Muscle of back (tissue), 11 donors: Measurements from ENCODE around the gene PLEKHG4. TPM values are rescaled to one million over a fixed set of nuclear protein-coding genes. Genes with fewer than 3 reads are reported as not detected.

ENCODE experiments used
- DNase-seq, 3 donors: peaks; one replicate each; pipeline versions ENCODE4 v3.0.0 to v3.0.0-alpha.2; 2013
- polyA plus RNA-seq, 10 donors: library from polyadenylated mRNA; unstranded; fragments of 120-200 nt; gene quantifications; one replicate each; pipeline ENCODE4 v1.2.1, GENCODE V29; 2013; ENCODE audit not compliant: insufficient read length in 10 of 10

PLEKHG4 gene
- polyA plus RNA-seq, 10 donors, result 4.3 to 13.5 (median 7.5) TPM

DNA sequence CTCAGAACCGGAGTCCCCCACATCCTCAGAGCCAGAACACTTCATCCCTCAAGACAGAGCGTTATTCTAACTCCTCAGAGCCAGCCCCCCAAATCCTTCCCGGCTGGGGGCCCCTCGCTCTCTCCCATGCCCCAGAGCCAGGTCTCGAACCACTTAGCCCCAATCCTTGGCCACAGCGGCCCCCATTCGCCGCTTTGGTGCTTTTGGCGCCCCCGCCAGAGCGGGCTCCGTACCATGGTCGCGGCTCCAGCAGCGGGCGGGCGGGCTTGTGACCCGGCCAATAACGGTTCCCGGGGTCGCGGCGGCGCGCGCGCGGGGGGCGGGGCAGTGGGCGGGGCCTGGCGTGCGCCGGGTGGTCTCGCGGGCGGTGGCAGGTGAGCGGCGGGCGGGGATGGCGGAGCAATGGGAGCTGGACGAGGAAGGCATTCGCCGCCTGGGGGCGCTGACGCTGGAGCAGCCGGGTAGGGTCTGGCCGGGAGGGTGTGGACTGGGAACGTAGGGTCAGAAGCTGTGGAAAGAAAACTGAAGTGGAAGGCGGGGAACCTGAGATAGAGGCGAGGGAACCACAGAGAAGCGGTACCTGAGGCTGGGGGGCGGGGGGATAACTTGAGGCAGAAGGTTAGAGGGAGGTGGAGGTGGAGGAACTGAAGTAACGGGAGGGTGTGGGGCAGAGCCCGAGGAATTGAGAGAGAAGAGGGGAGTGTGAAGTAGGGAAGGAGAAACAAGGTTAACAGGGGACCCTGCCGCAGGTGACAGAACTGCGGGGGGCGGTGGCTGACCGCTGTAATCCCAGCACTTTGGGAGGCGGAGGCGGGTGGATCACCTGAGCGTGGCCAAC lies 47.4 kb downstream of the PLEKHG4 start, which contains the start of the genes KCTD19 and LRRC36:
Gene KCTD19 (minus strand): TSS at position 270 of the 838 bp plus-strand sequence. CDS start 34 bp downstream, at position 236.
Gene LRRC36 (plus strand): TSS at position 344 of the 838 bp plus-strand sequence. CDS start 48 bp downstream, at position 392.
- DNase-seq, result peak in 2 of 3 donors; percentile 37 to 57

DNA sequence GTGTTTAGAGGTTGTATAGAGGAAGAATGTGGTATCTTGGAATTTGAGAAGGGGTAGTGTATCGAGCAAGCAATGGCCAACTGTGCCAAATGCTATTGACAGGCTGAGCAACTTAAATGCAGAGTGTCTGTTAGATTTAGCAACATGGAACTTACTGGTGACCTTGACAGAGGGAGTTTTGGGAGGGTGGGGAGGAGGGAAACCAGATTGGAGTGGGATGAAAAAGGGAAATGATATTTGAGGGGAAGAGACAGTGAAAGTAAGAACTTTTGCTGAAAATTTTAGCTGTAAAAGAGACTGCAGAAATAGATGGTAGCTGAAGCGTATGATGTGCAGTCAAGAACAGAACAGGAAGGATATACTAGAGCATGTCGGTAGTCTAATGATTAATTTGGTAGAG lies 48.4 kb downstream of the PLEKHG4 start:
- no peak for DNase-seq

DNA sequence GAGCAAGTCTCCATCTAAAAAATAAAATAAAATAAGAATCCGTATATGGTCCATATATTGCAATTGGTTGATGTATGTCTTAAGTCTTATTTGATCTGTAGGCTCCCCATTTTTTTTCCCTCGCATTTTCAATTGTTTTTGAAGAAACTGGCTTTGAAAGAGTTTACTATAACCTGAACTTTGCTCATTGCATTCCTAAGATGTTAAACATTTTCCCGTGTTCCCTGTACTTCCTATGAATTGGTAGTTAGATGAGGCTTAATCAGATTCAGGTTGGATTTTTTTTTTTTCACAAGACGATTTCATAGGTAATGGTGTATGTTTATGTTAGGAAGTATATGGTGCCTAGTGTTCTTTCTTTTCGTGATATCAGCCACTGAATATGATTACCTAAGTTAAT lies 50.6 kb downstream of the PLEKHG4 start:
- DNase-seq, result no peak

DNA sequence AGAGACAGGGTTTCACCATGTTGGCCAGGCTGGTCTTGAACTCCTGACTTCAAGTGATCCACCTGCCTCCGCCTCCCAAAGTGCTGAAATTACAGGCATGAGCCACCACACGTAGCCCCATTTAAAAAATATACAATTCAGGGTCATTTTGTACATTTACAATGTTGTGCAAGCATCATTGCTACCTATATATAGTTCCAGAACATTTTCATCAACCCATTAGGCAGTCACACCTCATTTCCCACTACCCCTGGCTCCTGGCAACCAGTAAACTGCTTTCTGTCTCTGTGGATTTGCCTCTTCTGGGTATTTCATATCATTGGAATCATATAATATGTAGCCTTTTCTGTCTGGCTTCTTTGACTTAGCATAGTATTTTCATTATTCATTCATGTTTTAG lies 54.0 kb downstream of the PLEKHG4 start:
- no peak for DNase-seq

DNA sequence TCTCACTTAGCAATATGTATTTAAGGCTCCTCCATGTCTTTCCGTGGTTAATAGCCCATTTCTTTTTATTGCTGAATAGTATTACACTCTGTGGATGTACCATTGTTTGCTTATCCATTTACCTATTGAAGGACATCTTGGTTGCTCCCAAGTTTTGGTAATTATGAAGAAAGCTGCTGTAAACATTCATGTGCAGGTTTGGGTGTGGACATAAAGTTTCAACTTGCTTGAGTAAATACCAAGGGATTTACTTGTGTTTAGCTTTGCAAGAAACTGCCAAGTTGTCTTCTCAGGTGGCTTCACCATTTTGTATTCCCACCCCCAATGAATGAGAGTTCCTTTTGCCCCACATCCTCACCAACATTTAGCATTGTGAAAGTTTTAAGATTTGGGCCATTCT lies 56.8 kb downstream of the PLEKHG4 start:
- no peak for DNase-seq

DNA sequence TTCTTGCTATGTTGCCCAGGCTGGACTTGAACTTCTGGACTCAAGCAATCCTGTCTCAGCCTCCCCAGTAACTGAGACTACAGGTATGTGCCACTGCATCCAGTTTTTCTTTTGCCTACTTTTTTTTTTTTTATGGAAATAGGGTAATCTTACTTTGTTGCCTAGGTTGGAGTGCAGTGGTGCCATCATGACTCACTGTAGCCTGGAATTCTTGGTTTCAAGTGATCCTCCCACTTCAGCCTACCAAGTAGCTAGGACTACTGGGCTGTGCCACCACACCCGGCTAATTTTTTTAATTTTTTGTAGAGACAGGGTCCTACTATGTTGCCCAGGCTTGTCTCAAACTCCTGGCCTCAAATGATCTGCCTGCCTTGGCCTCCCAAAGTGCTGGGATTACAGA lies 57.3 kb downstream of the PLEKHG4 start:
- no peak for DNase-seq

Other genes with a start within 250 kb of the PLEKHG4 start
- 10 to 100 TPM; 15.6 to 20.5 (median 18.9) TPM for gene PHAF1, start 169.6 kb upstream of the PLEKHG4 start, polyA plus RNA-seq
- 10 to 100 TPM in 8 of 10 donors, 1 to 10 TPM in 2; 8.1 to 16.6 (median 11.5) TPM for gene B3GNT9, start 128.5 kb upstream of the PLEKHG4 start, polyA plus RNA-seq
- gene TRADD, start 119.6 kb upstream of the PLEKHG4 start, polyA plus RNA-seq, result 1 to 10 TPM; 2.4 to 8.4 (median 3.6) TPM
- 1 to 10 TPM in 9 of 10 donors, under 1 TPM in 1; 0.96 to 3.4 (median 2.3) TPM for gene FBXL8, start 119.6 kb upstream of the PLEKHG4 start, polyA plus RNA-seq
- gene HSF4, start 114.8 kb upstream of the PLEKHG4 start, polyA plus RNA-seq, result 1 to 10 TPM; 1.5 to 8.6 (median 3.7) TPM
- 10 to 100 TPM; 14.6 to 36.6 (median 26.6) TPM for gene NOL3, start 109.0 kb upstream of the PLEKHG4 start, polyA plus RNA-seq
- gene MATCAP1, start 95.6 kb upstream of the PLEKHG4 start, polyA plus RNA-seq, result 10 to 100 TPM; 12.5 to 26.5 (median 18.1) TPM
- 10 to 100 TPM in 5 of 10 donors, 1 to 10 TPM in 5; 7.6 to 13.9 (median 9.9) TPM for gene EXOC3L1, start 89.4 kb upstream of the PLEKHG4 start, polyA plus RNA-seq
- 10 to 100 TPM; 31.7 to 48.1 (median 41.0) TPM for gene E2F4, start 87.4 kb upstream of the PLEKHG4 start, polyA plus RNA-seq
- gene ELMO3, start 80.4 kb upstream of the PLEKHG4 start, polyA plus RNA-seq, result 1 to 10 TPM in 6 of 10 donors, under 1 TPM in 4; 0.48 to 2.2 (median 1.2) TPM
- gene TMEM208, start 52.4 kb upstream of the PLEKHG4 start, polyA plus RNA-seq, result 10 to 100 TPM; 15.0 to 28.3 (median 19.5) TPM
- 10 to 100 TPM; 15.8 to 28.2 (median 18.6) TPM for gene FHOD1, start 32.1 kb upstream of the PLEKHG4 start, polyA plus RNA-seq
- gene SLC9A5, start 30.6 kb upstream of the PLEKHG4 start, polyA plus RNA-seq, result 1 to 10 TPM in 7 of 10 donors, under 1 TPM in 3; 0.72 to 1.6 (median 1.3) TPM
- gene KCTD19, start 47.2 kb downstream of the PLEKHG4 start, polyA plus RNA-seq, result under 1 TPM; 0.05 to 0.36 (median 0.28) TPM
- 1 to 10 TPM in 1 of 10 donors, under 1 TPM in 9; 0.15 to 1.7 (median 0.30) TPM for gene LRRC36, start 47.3 kb downstream of the PLEKHG4 start, polyA plus RNA-seq
- gene TPPP3, start 114.0 kb downstream of the PLEKHG4 start, polyA plus RNA-seq, result 100 to 1,000 TPM; 305 to 544 (median 455) TPM
- 10 to 100 TPM; 15.6 to 24.9 (median 18.8) TPM for gene ZDHHC1, start 136.9 kb downstream of the PLEKHG4 start, polyA plus RNA-seq
- 10 to 100 TPM in 4 of 10 donors, 1 to 10 TPM in 6; 3.8 to 13.3 (median 8.1) TPM for gene HSD11B2, start 151.6 kb downstream of the PLEKHG4 start, polyA plus RNA-seq
- 10 to 100 TPM; 51.9 to 64.9 (median 60.4) TPM for gene ATP6V0D1, start 201.6 kb downstream of the PLEKHG4 start, polyA plus RNA-seq
- gene AGRP, start 204.0 kb downstream of the PLEKHG4 start, polyA plus RNA-seq, result under 1 TPM in 2 of 10 donors, not detected in 8; 0.22 to 0.28 TPM
- 10 to 100 TPM; 36.7 to 51.9 (median 42.5) TPM for gene RIPOR1, start 249.3 kb downstream of the PLEKHG4 start, polyA plus RNA-seq